ENCODE data around the gene B2M.
"Not testable (repeated sequence)": the region's sequence is repeated elsewhere in the genome, so short reads cannot be mapped to it uniquely, and the experiment has no call there.

The B2M gene

DNA sequence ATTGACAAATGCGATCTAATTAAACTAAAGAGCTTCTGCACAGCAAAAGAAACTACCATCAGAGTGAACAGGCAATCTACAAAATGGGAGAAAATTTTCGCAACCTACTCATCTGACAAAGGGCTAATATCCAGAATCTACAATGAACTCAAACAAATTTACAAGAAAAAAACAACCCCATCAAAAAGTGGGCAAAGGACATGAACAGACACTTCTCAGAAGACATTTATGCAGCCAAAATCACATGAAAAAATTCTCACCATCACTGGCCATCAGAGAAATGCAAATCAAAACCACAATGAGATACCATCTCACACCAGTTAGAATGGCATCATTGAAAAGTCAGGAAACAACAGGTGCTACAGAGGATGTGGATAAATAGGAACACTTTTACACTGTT, 32.1 kb downstream of the B2M start:
- not testable (repeated sequence) for H3K4me1 Mint-ChIP-seq; ATAC-seq (replicated peaks); DNase-seq; H3K36me3 Mint-ChIP-seq; H3K27ac Mint-ChIP-seq; H3K4me3 Mint-ChIP-seq; H3K27me3 Mint-ChIP-seq; H3K9me3 Mint-ChIP-seq

DNA sequence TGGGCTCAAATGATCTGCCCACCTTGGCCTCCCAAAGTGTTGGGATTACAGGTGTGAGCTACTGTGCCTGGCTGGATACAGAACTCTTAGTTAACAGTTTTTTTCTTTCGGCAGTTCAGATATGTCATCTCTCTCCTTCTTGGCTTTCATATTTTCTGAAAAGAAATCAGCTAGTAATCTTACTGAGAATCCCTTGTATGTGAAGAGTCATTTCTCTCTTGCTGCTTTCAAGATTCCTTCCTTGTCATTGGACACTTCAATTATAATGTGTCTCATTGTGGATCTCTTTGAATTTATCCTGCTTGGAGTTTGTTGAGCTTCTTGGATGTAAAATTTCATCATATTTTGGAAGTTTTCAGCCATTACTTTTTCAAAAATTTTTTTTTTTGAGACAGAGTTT, 42.0 kb downstream of the B2M start:
- no peak for DNase-seq
- no peaks in the 10 kb centered on the region for H3K4me1 Mint-ChIP-seq
- no peak overlapping the region for H3K27ac Mint-ChIP-seq
- peaks cover 7 to 16% of the 10 kb centered on the region in 2 donors for H3K9me3 Mint-ChIP-seq
- no peaks in the 10 kb centered on the region for H3K27me3 Mint-ChIP-seq
- H3K36me3 Mint-ChIP-seq = peaks cover 4 to 17% of the 10 kb centered on the region in 2 donors
- no peak overlapping the region for H3K4me3 Mint-ChIP-seq
- no peak for ATAC-seq (replicated peaks)

DNA sequence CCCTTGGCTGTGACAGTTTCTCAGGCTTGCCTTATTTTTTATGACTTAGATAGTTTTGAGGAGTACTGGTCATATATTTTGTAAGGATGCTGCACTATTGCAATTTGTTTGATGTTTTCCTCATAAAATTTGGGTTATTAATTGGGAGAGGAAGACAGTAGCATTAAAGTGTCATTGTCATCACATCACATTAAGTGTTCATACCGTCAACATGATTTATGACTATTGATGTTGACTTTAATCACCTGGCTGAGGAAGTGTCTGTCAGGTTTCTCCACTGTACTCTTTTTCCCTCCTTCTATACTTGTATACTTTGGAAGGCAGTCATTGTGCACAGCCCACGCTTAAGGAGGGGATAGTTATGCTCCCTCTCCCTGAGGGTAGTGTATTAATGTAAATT, 51.9 kb downstream of the B2M start:
- Mint-ChIP-seq H3K4me1 (no peaks in the 10 kb centered on the region), H3K9me3 (no peaks in the 10 kb centered on the region), H3K27me3 (no peaks in the 10 kb centered on the region), H3K4me3 (no peak overlapping the region), H3K36me3 (no peaks in the 10 kb centered on the region), H3K27ac (no peak overlapping the region)
- DNase-seq = no peak
- ATAC-seq (replicated peaks) = no peak

GRCh38 chr15:44763848-44764247, 52.5 kb downstream of the B2M start:
- Mint-ChIP-seq H3K4me1 (no peaks in the 10 kb centered on the region), H3K4me3 (no peak overlapping the region), H3K27me3 (no peaks in the 10 kb centered on the region), H3K27ac (no peak overlapping the region), H3K9me3 (no peaks in the 10 kb centered on the region), H3K36me3 (no peaks in the 10 kb centered on the region)
- no peak for DNase-seq
- no peak for ATAC-seq (replicated peaks)

DNA sequence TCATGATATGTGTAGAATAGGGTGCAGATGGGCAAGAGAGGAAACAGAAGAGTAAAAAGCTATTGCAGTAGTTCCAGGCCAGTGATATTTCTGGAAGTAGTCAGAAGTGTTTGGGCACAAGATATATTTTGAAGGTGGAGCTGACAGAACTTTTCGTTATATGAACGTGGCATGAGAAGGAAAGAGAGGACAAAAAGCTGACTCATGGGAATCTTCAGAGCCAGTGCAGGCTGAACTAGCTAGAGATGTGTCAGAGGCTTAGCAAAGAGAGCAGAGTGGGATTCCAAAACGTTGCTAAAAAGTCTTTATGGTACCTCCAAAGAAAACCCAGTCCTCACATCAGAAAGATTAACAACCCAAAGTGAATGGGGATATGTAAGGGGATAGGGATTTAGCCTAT, 53.7 kb downstream of the B2M start:
- no peaks in the 10 kb centered on the region for H3K36me3 Mint-ChIP-seq
- H3K4me1 Mint-ChIP-seq = no peaks in the 10 kb centered on the region

More for the DNA sequence above, 53.7 kb downstream of the B2M start:
- DNase-seq (no peak), ATAC-seq (replicated peaks) (no peak)
- Mint-ChIP-seq H3K4me3 (no peak overlapping the region), H3K27ac (no peak overlapping the region), H3K27me3 (no peaks in the 10 kb centered on the region), H3K9me3 (peaks cover 0 to 2% of the 10 kb centered on the region in 2 donors)
